Upper lobe of left lung (tissue), 6 donors: ENCODE measurements around the gene CCDC148. TPM values are rescaled to one million over a fixed set of nuclear protein-coding genes. Genes with fewer than 3 reads are reported as not detected.

Source experiments
- ATAC-seq, 2 donors: fragments of 200-7000 bp; cut with Tn5 transposase; one replicate each; pipeline ENCODE4 v1.9.1; 2022; ENCODE audit warnings: mild to moderate bottlenecking in 2 of 2, moderate library complexity in 2 of 2; ENCODE audit not compliant: low FRiP score in 2 of 2
- DNase-seq, 2 donors: peaks; one replicate each; pipeline ENCODE4 v3.0.0-alpha.2; 2019 to 2020
- H3K27ac ChIP-seq, 4 donors: fragments of 200-600 bp; sonication (generic); one replicate each; pipeline ENCODE4 v1.5.1; 2016 to 2019
- H3K27me3 ChIP-seq, 4 donors: fragments of 200-600 bp; sonication (generic); one replicate each; pipeline ENCODE4 v1.5.1; 2017 to 2019
- H3K36me3 ChIP-seq, 4 donors: fragments of 200-600 bp; sonication (generic); one replicate each; pipeline ENCODE4 v1.5.1; 2016 to 2019
- H3K4me1 ChIP-seq, 4 donors: fragments of 200-600 bp; sonication (generic); one replicate each; pipeline ENCODE4 v1.5.1; 2018 to 2019
- H3K4me3 ChIP-seq, 4 donors: fragments of 200-600 bp; sonication (generic); one replicate each; pipeline ENCODE4 v1.5.1; 2017 to 2019; ENCODE audit warnings: mild to moderate bottlenecking in 2 of 4, moderate library complexity in 1 of 4
- H3K9me3 ChIP-seq, 4 donors: fragments of 200-600 bp; sonication (generic); one replicate each; pipeline ENCODE4 v1.5.1; 2018 to 2019
- EP300 ChIP-seq, 4 donors: sonication (generic); formaldehyde crosslinking; IDR thresholded peaks; one replicate each; pipeline ENCODE4 v1.5.1; 2017; ENCODE audit warnings: antibody characterized with exemption in 4 of 4, control low read depth in 2 of 4
- POLR2A ChIP-seq, 4 donors: fragments of 450-650 bp; IDR thresholded peaks; one replicate each; pipeline ENCODE4 v1.5.1; 2016 to 2017; ENCODE audit warnings: antibody characterized with exemption in 4 of 4, mild to moderate bottlenecking in 2 of 4
- POLR2AphosphoS5 ChIP-seq, 2 donors: sonication (generic); formaldehyde crosslinking; IDR thresholded peaks; one replicate each; pipeline ENCODE4 v1.5.1; 2017; ENCODE audit warnings: antibody characterized with exemption in 2 of 2
- WGBS, 2 donors: methylation state at CpG; one replicate each; pipeline ENCODE4 v1.1.5; 2017 to 2018; 5-methylcytosine and 5-hydroxymethylcytosine counted together
- total RNA-seq, 6 donors: library from RNA; depleted of rRNA in 4 of 6; stranded (reverse); fragments of >200 nt in 4 of 6; gene quantifications; one replicate each; pipeline versions ENCODE4 v1.1.0 to v1.2.1, GENCODE V29; 2016 to 2021
- TF ChIP-seq, protein P1 (sequence below), 6 experiments: fragments of 450-650 bp in 4 of 6; fragments of 200-600 bp in 2 of 6; sonication (generic) in 2 of 6; IDR thresholded peaks; one replicate each; pipeline ENCODE4 v1.5.1; 2016 to 2019; ENCODE audit warnings: antibody characterized with exemption in 6 of 6
- donor health status: DM: no; HTN: no; CAD: no; lungs with moderate emphysema.
- donor health status: DM: no; HTN: yes; CAD: no; lungs with severe emphysema.

CCDC148 gene
- total RNA-seq, 6 donors from 2014 or later = 0.69 to 4.2 (median 1.9) TPM

DNA sequence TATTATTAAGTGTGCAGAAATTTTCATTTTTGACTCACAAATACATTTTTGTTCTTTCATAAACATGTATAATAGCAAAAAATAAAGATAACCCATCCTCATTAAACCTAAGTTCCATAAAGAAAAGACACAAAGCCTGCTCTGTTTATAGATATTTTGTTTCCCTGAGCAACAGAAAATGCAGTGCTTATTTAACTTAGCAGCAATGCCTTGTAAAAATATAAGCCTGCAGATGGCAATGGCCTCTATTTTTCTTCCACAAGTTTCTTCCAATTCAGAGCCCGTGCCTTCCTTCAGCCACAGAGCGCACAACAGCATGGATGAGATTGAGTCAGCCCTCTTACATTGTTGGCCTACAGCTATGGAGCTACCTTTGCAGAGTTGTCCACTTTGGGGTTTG lies 43.8 kb upstream of the CCDC148 start:
- no peak overlapping the region for H3K4me3 ChIP-seq
- TF ChIP-seq EP300 (IDR thresholded peaks at IDR 0.05) (no peak), POLR2AphosphoS5 (IDR thresholded peaks at IDR 0.05) (no peak), POLR2A (IDR thresholded peaks at IDR 0.05) (no peak)
- TF ChIP-seq, protein P1, sequence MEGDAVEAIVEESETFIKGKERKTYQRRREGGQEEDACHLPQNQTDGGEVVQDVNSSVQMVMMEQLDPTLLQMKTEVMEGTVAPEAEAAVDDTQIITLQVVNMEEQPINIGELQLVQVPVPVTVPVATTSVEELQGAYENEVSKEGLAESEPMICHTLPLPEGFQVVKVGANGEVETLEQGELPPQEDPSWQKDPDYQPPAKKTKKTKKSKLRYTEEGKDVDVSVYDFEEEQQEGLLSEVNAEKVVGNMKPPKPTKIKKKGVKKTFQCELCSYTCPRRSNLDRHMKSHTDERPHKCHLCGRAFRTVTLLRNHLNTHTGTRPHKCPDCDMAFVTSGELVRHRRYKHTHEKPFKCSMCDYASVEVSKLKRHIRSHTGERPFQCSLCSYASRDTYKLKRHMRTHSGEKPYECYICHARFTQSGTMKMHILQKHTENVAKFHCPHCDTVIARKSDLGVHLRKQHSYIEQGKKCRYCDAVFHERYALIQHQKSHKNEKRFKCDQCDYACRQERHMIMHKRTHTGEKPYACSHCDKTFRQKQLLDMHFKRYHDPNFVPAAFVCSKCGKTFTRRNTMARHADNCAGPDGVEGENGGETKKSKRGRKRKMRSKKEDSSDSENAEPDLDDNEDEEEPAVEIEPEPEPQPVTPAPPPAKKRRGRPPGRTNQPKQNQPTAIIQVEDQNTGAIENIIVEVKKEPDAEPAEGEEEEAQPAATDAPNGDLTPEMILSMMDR (IDR thresholded peaks at IDR 0.05) = no peak
- no peaks in the 10 kb centered on the region for H3K27me3 ChIP-seq
- WGBS, 2 donors = 85 to 98% methylated on average over 2 of the region's 2 CpGs
- no peaks in the 10 kb centered on the region for H3K9me3 ChIP-seq
- no peak overlapping the region for H3K27ac ChIP-seq
- DNase-seq = no peak
- no peak for ATAC-seq
- H3K4me1 ChIP-seq = peaks cover 13 to 38% (median 15%) of the 10 kb centered on the region in 4 donors
- no peaks in the 10 kb centered on the region for H3K36me3 ChIP-seq

DNA sequence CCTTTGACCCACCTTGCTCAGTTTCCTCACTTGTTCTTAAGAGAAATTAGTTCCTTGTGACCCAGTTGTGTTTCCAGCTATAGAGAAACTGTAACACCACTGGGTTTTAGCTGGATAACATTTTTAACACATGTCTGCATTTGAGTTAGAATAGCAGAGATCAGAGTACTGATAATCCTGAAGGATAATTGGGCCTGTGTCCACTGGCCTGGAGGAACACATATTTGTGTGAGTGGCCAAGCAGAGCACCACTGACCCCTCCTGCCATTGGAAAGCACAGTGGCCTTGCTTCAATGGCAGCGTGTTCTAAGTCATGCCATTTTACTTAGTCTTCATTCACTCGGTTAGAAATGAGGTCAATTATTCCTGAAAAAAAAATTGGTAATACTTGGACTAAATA lies 42.8 kb upstream of the CCDC148 start:
- TF ChIP-seq POLR2AphosphoS5 (IDR thresholded peaks at IDR 0.05) (no peak), POLR2A (IDR thresholded peaks at IDR 0.05) (no peak), EP300 (IDR thresholded peaks at IDR 0.05) (no peak)
- ATAC-seq (no peak), DNase-seq (no peak)
- Histone ChIP-seq H3K4me3 (no peak overlapping the region), H3K36me3 (no peaks in the 10 kb centered on the region), H3K4me1 (peaks cover 8 to 38% (median 14%) of the 10 kb centered on the region in 4 donors), H3K27me3 (no peaks in the 10 kb centered on the region), H3K27ac (no peak overlapping the region), H3K9me3 (no peaks in the 10 kb centered on the region)
- 85 to 86% methylated on average over 2 of the region's 2 CpGs for WGBS, 2 donors

DNA sequence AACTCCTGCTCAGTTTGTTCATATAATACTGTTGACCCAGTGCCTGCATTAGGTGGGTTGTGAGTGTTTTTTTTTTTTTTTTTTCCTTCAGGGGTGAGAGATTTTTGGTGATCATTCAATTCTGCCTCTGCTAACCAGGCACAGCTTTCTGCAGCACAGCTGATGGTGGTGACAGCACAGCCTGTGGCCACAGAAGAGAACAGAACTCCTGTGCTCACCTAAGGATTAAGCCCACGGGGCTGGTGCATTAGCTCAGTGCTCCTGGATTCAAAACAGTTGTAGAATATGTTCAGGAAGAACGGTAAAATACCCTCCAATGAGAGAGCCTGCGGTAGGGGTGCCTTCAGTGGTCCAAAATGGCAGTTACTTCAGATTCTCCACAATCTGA lies 42.2 kb upstream of the CCDC148 start:
- Histone ChIP-seq H3K36me3 (no peaks in the 10 kb centered on the region), H3K4me3 (no peak overlapping the region), H3K27ac (no peak overlapping the region), H3K4me1 (peaks cover 9 to 39% (median 14%) of the 10 kb centered on the region in 4 donors), H3K9me3 (no peaks in the 10 kb centered on the region), H3K27me3 (no peaks in the 10 kb centered on the region)
- DNase-seq (no peak), ATAC-seq (no peak)
- WGBS, 2 donors = 90 to 93% methylated on average over 3 of the region's 3 CpGs
- TF ChIP-seq POLR2AphosphoS5 (IDR thresholded peaks at IDR 0.05) (no peak), EP300 (IDR thresholded peaks at IDR 0.05) (no peak), POLR2A (IDR thresholded peaks at IDR 0.05) (no peak)
- TF ChIP-seq, protein P1 (IDR thresholded peaks at IDR 0.05) = no peak

DNA sequence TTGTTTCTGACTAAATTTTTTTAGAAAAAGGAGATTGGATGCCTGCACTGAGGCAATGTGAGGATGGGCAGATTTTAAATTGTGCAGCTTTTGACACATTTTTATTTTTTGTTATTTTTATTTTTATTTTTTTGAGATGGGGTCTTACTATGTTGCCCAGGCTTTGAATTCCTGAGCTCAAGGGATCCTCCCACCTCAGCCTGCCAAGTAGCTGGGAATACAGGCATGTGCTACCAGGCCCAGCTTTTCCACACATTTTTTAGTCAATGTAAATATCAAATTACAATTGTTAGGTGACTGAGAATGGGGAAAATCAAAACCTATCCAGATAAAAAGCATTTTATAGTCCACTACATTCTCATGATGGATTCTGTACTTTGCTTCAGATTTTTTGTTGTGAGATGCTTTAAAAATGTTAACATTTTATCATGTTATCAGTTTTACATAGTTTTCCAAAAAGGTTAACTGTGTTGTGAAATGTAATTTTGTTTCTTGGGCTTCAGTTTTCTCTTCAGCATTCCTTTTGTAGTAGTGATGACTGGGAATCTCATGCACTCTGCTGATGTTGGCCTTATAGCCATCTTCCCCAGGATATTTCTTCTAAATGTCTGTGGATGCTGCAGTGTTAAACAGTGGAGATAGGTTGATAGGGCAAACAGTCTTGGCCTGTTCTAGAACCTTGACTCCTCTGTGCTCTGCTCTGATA lies 41.6 kb upstream of the CCDC148 start:
- no peaks in the 10 kb centered on the region for H3K36me3 ChIP-seq
- H3K27me3 ChIP-seq = no peaks in the 10 kb centered on the region
- H3K4me3 ChIP-seq = no peak overlapping the region
- peaks cover 13 to 41% (median 15%) of the 10 kb centered on the region in 4 donors for H3K4me1 ChIP-seq
- TF ChIP-seq POLR2AphosphoS5 (IDR thresholded peaks at IDR 0.05) = no peak
- TF ChIP-seq EP300 (IDR thresholded peaks at IDR 0.05) = no peak
- TF ChIP-seq, protein P1 (IDR thresholded peaks at IDR 0.05) = no peak
- no peak for TF ChIP-seq POLR2A (IDR thresholded peaks at IDR 0.05)
- DNase-seq = no peak
- ATAC-seq = no peak
- no peak overlapping the region for H3K27ac ChIP-seq
- no peaks in the 10 kb centered on the region for H3K9me3 ChIP-seq

DNA sequence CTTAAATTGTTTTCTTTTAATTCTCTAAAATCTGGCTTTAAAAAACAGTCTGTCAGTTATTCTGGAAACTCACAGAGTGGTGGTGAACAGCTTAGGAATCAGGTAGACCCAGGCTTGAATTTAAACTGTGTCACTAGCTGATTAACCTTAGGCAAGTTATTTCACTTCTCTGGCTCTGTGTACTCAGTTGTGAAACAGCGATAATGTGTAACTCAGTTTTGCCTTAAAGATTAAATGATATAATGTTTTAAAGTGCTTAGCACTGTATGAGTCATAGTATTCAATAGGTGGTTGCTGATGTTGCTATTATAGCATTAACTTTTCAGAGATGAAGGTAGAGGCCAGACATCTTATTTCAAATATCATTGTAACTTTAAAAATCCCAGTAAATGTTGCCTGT lies 40.9 kb upstream of the CCDC148 start:
- H3K9me3 ChIP-seq = no peaks in the 10 kb centered on the region
- no peak for TF ChIP-seq EP300 (IDR thresholded peaks at IDR 0.05)
- no peak for TF ChIP-seq POLR2AphosphoS5 (IDR thresholded peaks at IDR 0.05)
- TF ChIP-seq, protein P1 (IDR thresholded peaks at IDR 0.05) = no peak
- TF ChIP-seq POLR2A (IDR thresholded peaks at IDR 0.05) = no peak
- DNase-seq (no peak), ATAC-seq (no peak)
- H3K27ac ChIP-seq = no peak overlapping the region
- no peaks in the 10 kb centered on the region for H3K27me3 ChIP-seq
- H3K4me3 ChIP-seq = no peak overlapping the region
- 65 to 72% methylated on average over 1 of the region's 1 CpG for WGBS, 2 donors
- peaks cover 8 to 34% (median 13%) of the 10 kb centered on the region in 4 donors for H3K4me1 ChIP-seq
- no peaks in the 10 kb centered on the region for H3K36me3 ChIP-seq
